K562 (cell line): Measurements from ENCODE around the gene GPR35. TPM values are rescaled to one million over a fixed set of nuclear protein-coding genes. Genes with fewer than 3 reads are reported as not detected.

ENCODE experiments used
- CBX5 ChIP-seq: IDR thresholded peaks from 2 replicates; pipeline ENCODE4 v1.6.1; 2014; ENCODE audit warnings: low read depth, borderline replicate concordance
- E2F6 ChIP-seq, 2 experiments: IDR thresholded peaks; 2 replicates each; pipeline ENCODE4 v1.6.1; 2011; ENCODE audit warnings: borderline replicate concordance in 1 of 2, control low read depth in 1 of 2, low read depth in 1 of 2, low read length in 1 of 2, mild to moderate bottlenecking in 1 of 2, mixed read lengths in 1 of 2, moderate library complexity in 1 of 2; ENCODE audit not compliant: insufficient read depth in 1 of 2, insufficient read length in 1 of 2, poor library complexity in 1 of 2, severe bottlenecking in 1 of 2; ENCODE audit errors: extremely low read depth in 1 of 2
- EGR1 ChIP-seq: fragments of 450-650 bp; conservative IDR thresholded peaks from 2 replicates; pipeline ENCODE4 v1.6.1; 2017; ENCODE audit warnings: mild to moderate bottlenecking
- ESRRB ChIP-seq: fragments of 250-450 bp; sonication (Bioruptor Pico); IDR thresholded peaks from 2 replicates; pipeline ENCODE4 v1.5.0; 2020; ENCODE audit warnings: mild to moderate bottlenecking, moderate library complexity, borderline replicate concordance
- FOS ChIP-seq: IDR thresholded peaks from 3 replicates; pipeline ENCODE4 v1.6.1; 2011; ENCODE audit not compliant: insufficient read length; ENCODE audit errors: extremely low read depth
- FOXA1 ChIP-seq: fragments of 450-650 bp; IDR thresholded peaks from 2 replicates; pipeline ENCODE4 v1.6.1; 2016; ENCODE audit warnings: mild to moderate bottlenecking, borderline replicate concordance
- FOXK2 ChIP-seq, 2 experiments: fragments of 450-650 bp; IDR thresholded peaks in 1 of 2; conservative IDR thresholded peaks in 1 of 2; 2 replicates each; pipeline ENCODE4 v1.6.1; 2016; ENCODE audit warnings: low read depth in 2 of 2, mild to moderate bottlenecking in 1 of 2
- GABPB2 ChIP-seq: fragments of 250-450 bp; sonication (Bioruptor Pico); conservative IDR thresholded peaks from 2 replicates; pipeline ENCODE4 v1.5.1; 2021; ENCODE audit warnings: mild to moderate bottlenecking
- HINFP ChIP-seq: fragments of 450-650 bp; conservative IDR thresholded peaks from 2 replicates; pipeline ENCODE4 v1.6.1; 2016; ENCODE audit warnings: missing genetic modification characterization, low read depth, mild to moderate bottlenecking, control low read depth, missing compliant biosample characterization
- JUNB ChIP-seq: fragments of 450-650 bp; formaldehyde crosslinking; conservative IDR thresholded peaks from 2 replicates; pipeline ENCODE4 v1.4.0; 2020; ENCODE audit warnings: mild to moderate bottlenecking
- MYNN ChIP-seq, 2 experiments: sonication (generic); formaldehyde crosslinking in 1 of 2; IDR thresholded peaks; 2 replicates each; pipeline versions ENCODE4 v1.5.0 to v1.6.1; 2016 to 2020; ENCODE audit warnings: antibody characterized with exemption in 1 of 2, missing genetic modification reagents in 1 of 2
- NR2C1 ChIP-seq, 2 experiments: fragments of 450-650 bp; IDR thresholded peaks; 2 replicates each; pipeline ENCODE4 v1.6.1; 2017; ENCODE audit warnings: mild to moderate bottlenecking in 2 of 2, antibody characterized with exemption in 1 of 2, inconsistent platforms in 1 of 2, missing compliant biosample characterization in 1 of 2, missing genetic modification characterization in 1 of 2
- RB1 ChIP-seq: fragments of 450-650 bp; IDR thresholded peaks from 2 replicates; pipeline ENCODE4 v1.6.1; 2017; ENCODE audit warnings: low read depth, mild to moderate bottlenecking
- SETDB1 ChIP-seq: IDR thresholded peaks from one replicate; pipeline ENCODE4 v1.6.1; 2012; ENCODE audit warnings: low read length, control low read depth, inconsistent platforms
- SRSF3 ChIP-seq: fragments of 200-400 bp; formaldehyde crosslinking; IDR thresholded peaks from 2 replicates; pipeline ENCODE4 v1.6.1; 2016; ENCODE audit warnings: mild to moderate bottlenecking, low read length, moderate library complexity; ENCODE audit not compliant: insufficient read depth
- SRSF7 ChIP-seq: fragments of 200-400 bp; formaldehyde crosslinking; optimal IDR thresholded peaks from 2 replicates; pipeline ENCODE3; 2017; ENCODE audit warnings: mild to moderate bottlenecking, low read depth, low read length
- TEAD1 ChIP-seq, 2 experiments: fragments of 450-650 bp in 1 of 2; sonication (generic) in 1 of 2; formaldehyde crosslinking; IDR thresholded peaks; 2 replicates each; pipeline versions ENCODE4 v1.4.0 to v1.8.0; 2020 to 2022; ENCODE audit warnings: mild to moderate bottlenecking in 2 of 2, missing genetic modification reagents in 1 of 2
- TEAD2 ChIP-seq: fragments of 450-650 bp; IDR thresholded peaks from 2 replicates; pipeline ENCODE4 v1.6.1; 2016; ENCODE audit warnings: missing genetic modification characterization, control low read depth, missing compliant biosample characterization
- ZKSCAN8 ChIP-seq: fragments of 200-800 bp; sonication (Bioruptor generic); IDR thresholded peaks from 2 replicates; pipeline ENCODE4 v1.6.1; 2016; ENCODE audit warnings: missing genetic modification characterization, missing compliant biosample characterization
- ZNF316 ChIP-seq: fragments of 450-650 bp; IDR thresholded peaks from 2 replicates; pipeline ENCODE4 v1.6.1; 2016
- ZNF354B ChIP-seq: fragments of 250-450 bp; sonication (Bioruptor Pico); IDR thresholded peaks from 2 replicates; pipeline ENCODE4 v1.4.0; 2020
- ZNF395 ChIP-seq: fragments of 200-800 bp; sonication (Bioruptor generic); IDR thresholded peaks from 2 replicates; pipeline ENCODE4 v1.6.1; 2017; ENCODE audit warnings: missing genetic modification characterization, missing compliant biosample characterization
- polyA plus RNA-seq, 8 experiments: library from polyadenylated mRNA; depleted of rRNA in 4 of 8; stranded (reverse) in 5 of 8; unstranded in 3 of 8; fragments of >200 nt; fragmentation: Nextera tagmentation in 2 of 8; fragmentation: Illumina TruSeq in 1 of 8; extraction: Ambion mirVana in 2 of 8; extraction: Trizol in 1 of 8; gene quantifications; 2 replicates each; pipeline versions ENCODE4 v1.2.1 to v1.2.3, GENCODE V29; 2011 to 2014; ENCODE audit warnings: inconsistent platforms in 1 of 8, missing spikeins in 1 of 8
- total RNA-seq, 7 experiments: library from RNA; depleted of rRNA in 6 of 7; stranded (reverse); fragments of >200 nt in 6 of 7; fragmentation: Illumina TruSeq in 2 of 7; extraction: Trizol in 2 of 7; gene quantifications; 2 replicates each; pipeline versions ENCODE4 v1.2.1 to v1.2.3, GENCODE V29; 2011 to 2021; ENCODE audit warnings: low replicate concordance in 1 of 7
- TF ChIP-seq, protein P1 (sequence below): sonication (generic); IDR thresholded peaks from 2 replicates; pipeline ENCODE4 v1.6.1; 2016

The GPR35 gene
- total and polyA plus RNA-seq, 9 of the 15 experiments (the other 6 are each of a cell fraction or from before 2014, with no cell fraction given) = 0.04 to 0.50 (median 0.29) TPM; not detected in 3

- TF ChIP-seq FOXA1 (no peak), FOXK2 (conservative IDR thresholded peaks at IDR 0.05 in 1 of 2, IDR thresholded peaks at IDR 0.05 in 1 of 2; ENCODE audit: low read depth in 2 of 2) (peak in 1 of 2 experiments; percentile 63; a peak in 2 of 4 replicates), HINFP (tag) (peak; percentile 57; the same call in 1 of the 2 replicates), MYNN (IDR thresholded peaks at IDR 0.05) (no peak), MYNN (CRISPR knock-in tag; IDR thresholded peaks at IDR 0.05) (no peak), FOS (peak; percentile 22), ZNF395 (CRISPR knock-in tag) (0 out of 2 replicates have a peak, but pooled peaks have one; percentile 66), ZNF354B (no peak), JUNB (CRISPR knock-in tag) (no peak), TEAD1 (CRISPR knock-in tag; IDR thresholded peaks at IDR 0.05) (no peak), NR2C1 (IDR thresholded peaks at IDR 0.05) (peak; percentile 90), NR2C1 (tag; IDR thresholded peaks at IDR 0.05) (peak; percentile 94), GABPB2 (CRISPR knock-in tag) (no peak), E2F6 (IDR thresholded peaks at IDR 0.05; ENCODE audit: borderline replicate concordance in 1 of 2, extremely low read depth in 1 of 2, insufficient read depth in 1 of 2, insufficient read length in 1 of 2, low read depth in 1 of 2, low read length in 1 of 2, poor library complexity in 1 of 2, severe bottlenecking in 1 of 2) (peak in 1 of 2 experiments; percentile 49), SRSF3 (no peak), CBX5 (no peak), SRSF7 (no peak), RB1 (peak; percentile 60), ESRRB (no peak), ZNF316 (no peak), SETDB1 (no peak), ZKSCAN8 (no peak), EGR1 (peak; percentile 50), TEAD2 (tag) (no peak)
- TF ChIP-seq, protein P1, sequence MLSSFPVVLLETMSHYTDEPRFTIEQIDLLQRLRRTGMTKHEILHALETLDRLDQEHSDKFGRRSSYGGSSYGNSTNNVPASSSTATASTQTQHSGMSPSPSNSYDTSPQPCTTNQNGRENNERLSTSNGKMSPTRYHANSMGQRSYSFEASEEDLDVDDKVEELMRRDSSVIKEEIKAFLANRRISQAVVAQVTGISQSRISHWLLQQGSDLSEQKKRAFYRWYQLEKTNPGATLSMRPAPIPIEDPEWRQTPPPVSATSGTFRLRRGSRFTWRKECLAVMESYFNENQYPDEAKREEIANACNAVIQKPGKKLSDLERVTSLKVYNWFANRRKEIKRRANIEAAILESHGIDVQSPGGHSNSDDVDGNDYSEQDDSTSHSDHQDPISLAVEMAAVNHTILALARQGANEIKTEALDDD = no peak
Observed at GRCh38 chr2:240586198-240586918, 38.9 kb upstream of the GPR35 start, which contains the start of gene CAPN10 (continued).
